SK-N-SH treated with all-trans-retinoic acid at 6 μM for 48 hours (cell line): ENCODE measurements around the gene RASSF5.

ENCODE experiments used
- ARNTL ChIP-seq: fragments of 450-650 bp; formaldehyde crosslinking; IDR thresholded peaks from 2 replicates; pipeline ENCODE4 v1.5.0; 2020; ENCODE audit warnings: low read depth, mild to moderate bottlenecking, moderate library complexity, borderline replicate concordance
- ESRRG ChIP-seq: fragments of 250-450 bp; sonication (Bioruptor Pico); IDR thresholded peaks from 2 replicates; pipeline ENCODE4 v1.6.1; 2021; ENCODE audit warnings: mild to moderate bottlenecking
- PPARA ChIP-seq: fragments of 250-450 bp; sonication (Bioruptor Pico); IDR thresholded peaks from 2 replicates; pipeline ENCODE4 v1.5.0; 2020; ENCODE audit warnings: mild to moderate bottlenecking, borderline replicate concordance
- RARB ChIP-seq: fragments of 250-450 bp; sonication (Bioruptor Pico); IDR thresholded peaks from 2 replicates; pipeline ENCODE4 v1.8.0; 2021; ENCODE audit warnings: mild to moderate bottlenecking, moderate library complexity
- TF ChIP-seq, protein P1 (sequence below): fragments of 250-450 bp; sonication (Bioruptor Pico); IDR thresholded peaks from 2 replicates; pipeline ENCODE4 v1.8.0; 2020; ENCODE audit warnings: mild to moderate bottlenecking, moderate library complexity, borderline replicate concordance
- TF ChIP-seq, protein P2 (sequence below): fragments of 250-450 bp; sonication (Bioruptor Pico); IDR thresholded peaks from 2 replicates; pipeline ENCODE4 v1.5.1; 2020; ENCODE audit warnings: low read depth, mild to moderate bottlenecking, moderate library complexity

DNA sequence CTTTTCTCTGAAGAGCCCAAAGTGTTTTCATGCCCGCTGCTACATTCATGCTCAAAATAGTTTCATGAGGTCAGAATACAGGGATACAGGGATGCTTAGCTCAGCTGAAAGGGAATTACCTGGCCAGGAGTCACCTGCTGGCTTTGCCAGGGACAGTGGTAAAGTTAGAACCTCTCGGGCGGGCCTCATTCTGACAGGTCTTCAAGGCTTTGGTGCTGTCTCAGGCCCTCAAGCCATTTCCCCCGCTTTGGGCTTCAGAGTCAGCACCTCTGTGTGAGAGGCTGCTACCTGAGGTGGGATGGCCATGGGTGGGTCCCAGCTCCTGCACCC lies 5.5 kb downstream of the RASSF5 start:
- no peak for TF ChIP-seq ARNTL (CRISPR knock-in tag)
- no peak for TF ChIP-seq PPARA (CRISPR knock-in tag)
- TF ChIP-seq, protein P1, sequence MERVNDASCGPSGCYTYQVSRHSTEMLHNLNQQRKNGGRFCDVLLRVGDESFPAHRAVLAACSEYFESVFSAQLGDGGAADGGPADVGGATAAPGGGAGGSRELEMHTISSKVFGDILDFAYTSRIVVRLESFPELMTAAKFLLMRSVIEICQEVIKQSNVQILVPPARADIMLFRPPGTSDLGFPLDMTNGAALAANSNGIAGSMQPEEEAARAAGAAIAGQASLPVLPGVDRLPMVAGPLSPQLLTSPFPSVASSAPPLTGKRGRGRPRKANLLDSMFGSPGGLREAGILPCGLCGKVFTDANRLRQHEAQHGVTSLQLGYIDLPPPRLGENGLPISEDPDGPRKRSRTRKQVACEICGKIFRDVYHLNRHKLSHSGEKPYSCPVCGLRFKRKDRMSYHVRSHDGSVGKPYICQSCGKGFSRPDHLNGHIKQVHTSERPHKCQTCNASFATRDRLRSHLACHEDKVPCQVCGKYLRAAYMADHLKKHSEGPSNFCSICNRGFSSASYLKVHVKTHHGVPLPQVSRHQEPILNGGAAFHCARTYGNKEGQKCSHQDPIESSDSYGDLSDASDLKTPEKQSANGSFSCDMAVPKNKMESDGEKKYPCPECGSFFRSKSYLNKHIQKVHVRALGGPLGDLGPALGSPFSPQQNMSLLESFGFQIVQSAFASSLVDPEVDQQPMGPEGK (CRISPR knock-in tag): no peak
- TF ChIP-seq RARB (CRISPR knock-in tag): no peak
- TF ChIP-seq ESRRG: no peak
- TF ChIP-seq, protein P2, sequence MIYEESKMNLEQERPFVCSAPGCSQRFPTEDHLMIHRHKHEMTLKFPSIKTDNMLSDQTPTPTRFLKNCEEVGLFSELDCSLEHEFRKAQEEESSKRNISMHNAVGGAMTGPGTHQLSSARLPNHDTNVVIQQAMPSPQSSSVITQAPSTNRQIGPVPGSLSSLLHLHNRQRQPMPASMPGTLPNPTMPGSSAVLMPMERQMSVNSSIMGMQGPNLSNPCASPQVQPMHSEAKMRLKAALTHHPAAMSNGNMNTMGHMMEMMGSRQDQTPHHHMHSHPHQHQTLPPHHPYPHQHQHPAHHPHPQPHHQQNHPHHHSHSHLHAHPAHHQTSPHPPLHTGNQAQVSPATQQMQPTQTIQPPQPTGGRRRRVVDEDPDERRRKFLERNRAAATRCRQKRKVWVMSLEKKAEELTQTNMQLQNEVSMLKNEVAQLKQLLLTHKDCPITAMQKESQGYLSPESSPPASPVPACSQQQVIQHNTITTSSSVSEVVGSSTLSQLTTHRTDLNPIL (CRISPR knock-in tag): no peak
